ENCODE results near the gene GPR35. TPM values are rescaled to one million over a fixed set of nuclear protein-coding genes. Genes with fewer than 3 reads are reported as not detected.

GPR35 gene
- total RNA-seq, 1 experiment from 2014 or later, result 0.22 TPM

DNA sequence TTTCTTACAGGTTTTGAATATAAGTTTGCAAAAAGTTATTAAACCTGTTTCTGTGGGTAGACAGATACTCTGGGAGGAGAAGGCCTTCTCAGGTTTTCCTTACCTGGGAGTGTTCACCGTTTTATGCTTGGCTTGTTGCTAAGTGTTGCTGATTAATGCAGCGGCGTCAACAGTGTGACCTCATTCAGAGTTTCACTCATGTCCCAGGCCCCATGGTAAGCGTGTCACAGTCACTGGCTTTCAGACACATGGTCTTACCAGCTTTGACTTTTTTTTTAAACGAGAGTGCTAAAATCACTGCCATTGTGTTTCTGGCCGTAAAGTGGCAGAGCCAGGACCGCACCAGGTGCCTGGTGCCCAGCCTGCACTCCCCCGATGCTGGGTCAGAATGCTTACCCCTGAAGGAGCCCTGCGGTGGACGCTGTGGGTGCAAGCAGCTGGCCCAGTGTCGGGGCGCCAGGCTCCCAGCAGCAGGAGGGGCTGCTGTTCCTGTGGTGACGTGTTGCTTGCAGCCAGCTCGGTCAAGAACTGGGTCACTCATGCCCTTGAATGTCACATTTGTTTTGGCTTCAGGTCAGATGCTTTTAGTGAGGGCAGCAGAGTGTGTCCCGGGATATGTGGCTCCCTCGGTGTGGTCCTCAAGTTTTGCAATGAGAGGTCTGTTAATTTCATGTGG lies 35.3 kb upstream of the GPR35 start (continued):
- TF ChIP-seq, protein P1, sequence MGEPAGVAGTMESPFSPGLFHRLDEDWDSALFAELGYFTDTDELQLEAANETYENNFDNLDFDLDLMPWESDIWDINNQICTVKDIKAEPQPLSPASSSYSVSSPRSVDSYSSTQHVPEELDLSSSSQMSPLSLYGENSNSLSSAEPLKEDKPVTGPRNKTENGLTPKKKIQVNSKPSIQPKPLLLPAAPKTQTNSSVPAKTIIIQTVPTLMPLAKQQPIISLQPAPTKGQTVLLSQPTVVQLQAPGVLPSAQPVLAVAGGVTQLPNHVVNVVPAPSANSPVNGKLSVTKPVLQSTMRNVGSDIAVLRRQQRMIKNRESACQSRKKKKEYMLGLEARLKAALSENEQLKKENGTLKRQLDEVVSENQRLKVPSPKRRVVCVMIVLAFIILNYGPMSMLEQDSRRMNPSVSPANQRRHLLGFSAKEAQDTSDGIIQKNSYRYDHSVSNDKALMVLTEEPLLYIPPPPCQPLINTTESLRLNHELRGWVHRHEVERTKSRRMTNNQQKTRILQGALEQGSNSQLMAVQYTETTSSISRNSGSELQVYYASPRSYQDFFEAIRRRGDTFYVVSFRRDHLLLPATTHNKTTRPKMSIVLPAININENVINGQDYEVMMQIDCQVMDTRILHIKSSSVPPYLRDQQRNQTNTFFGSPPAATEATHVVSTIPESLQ (CRISPR knock-in tag; IDR thresholded peaks at IDR 0.05), result no peak
- no peak for TF ChIP-seq ZNF317 (CRISPR knock-in tag; IDR thresholded peaks at IDR 0.05; ENCODE audit: borderline replicate concordance, low read depth)

DNA sequence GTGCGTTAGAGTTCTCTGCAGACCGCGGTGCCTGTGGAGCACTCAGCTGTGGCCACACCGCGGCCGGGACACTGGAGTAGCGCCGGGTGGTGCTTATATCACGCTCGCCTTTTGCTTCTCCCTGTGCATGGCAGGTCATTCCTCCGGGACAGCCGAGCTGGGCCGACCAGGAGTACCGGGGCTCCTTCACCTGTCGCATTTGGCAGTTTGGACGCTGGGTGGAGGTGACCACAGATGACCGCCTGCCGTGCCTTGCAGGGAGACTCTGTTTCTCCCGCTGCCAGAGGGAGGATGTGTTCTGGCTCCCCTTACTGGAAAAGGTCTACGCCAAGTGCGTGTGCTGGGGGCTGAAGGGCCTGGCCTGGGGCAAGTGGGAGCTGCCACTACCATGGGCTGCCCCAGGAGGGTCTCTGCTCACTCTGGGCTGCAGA lies 34.6 kb upstream of the GPR35 start:
- Mint-ChIP-seq H3K36me3 (0 out of 2 replicates have a peak, but pooled peaks cover 2% of the 10 kb centered on the region), H3K27me3 (ENCODE audit: low read depth) (no peaks in the 10 kb centered on the region), H3K9me3 (no peaks in the 10 kb centered on the region), H3K4me3 (no peak overlapping the region), H3K4me1 (peaks cover 16% of the 10 kb centered on the region), H3K27ac (no peak overlapping the region)
- ATAC-seq (no peak), DNase-seq (ENCODE audit: low spot score) (no peak)
- ChIA-PET POLR2A (no interaction called here), CTCF (no interaction called here)
- TF ChIP-seq, protein P2, sequence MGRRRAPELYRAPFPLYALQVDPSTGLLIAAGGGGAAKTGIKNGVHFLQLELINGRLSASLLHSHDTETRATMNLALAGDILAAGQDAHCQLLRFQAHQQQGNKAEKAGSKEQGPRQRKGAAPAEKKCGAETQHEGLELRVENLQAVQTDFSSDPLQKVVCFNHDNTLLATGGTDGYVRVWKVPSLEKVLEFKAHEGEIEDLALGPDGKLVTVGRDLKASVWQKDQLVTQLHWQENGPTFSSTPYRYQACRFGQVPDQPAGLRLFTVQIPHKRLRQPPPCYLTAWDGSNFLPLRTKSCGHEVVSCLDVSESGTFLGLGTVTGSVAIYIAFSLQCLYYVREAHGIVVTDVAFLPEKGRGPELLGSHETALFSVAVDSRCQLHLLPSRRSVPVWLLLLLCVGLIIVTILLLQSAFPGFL (CRISPR knock-in tag; IDR thresholded peaks at IDR 0.05; ENCODE audit: borderline replicate concordance), result no peak
- no peak for TF ChIP-seq SMAD4 (CRISPR knock-in tag; IDR thresholded peaks at IDR 0.05)
- TF ChIP-seq RELA (CRISPR knock-in tag; IDR thresholded peaks at IDR 0.05; ENCODE audit: borderline replicate concordance), result no peak
- TF ChIP-seq SOX15 (CRISPR knock-in tag; IDR thresholded peaks at IDR 0.05), result no peak

DNA sequence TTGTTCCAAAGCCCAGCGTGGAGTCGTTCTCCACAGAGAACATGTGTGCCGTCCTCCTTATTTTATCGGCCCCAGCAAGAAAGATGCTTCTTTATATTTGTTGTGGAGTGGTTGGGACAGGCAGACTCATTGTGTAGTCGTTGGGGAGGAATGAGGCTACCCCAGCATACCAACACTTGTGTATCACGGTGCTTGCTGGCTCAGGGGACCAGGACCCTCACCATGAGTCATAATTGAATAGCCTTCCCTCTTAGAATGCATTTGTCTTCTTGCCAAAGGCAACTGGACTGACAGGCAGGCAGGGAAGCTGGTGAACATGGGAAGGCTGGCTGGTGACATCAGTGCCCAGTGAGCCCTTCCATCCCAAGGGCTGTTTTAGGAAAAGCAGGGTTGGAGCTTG lies 34.1 kb upstream of the GPR35 start:
- H3K4me1 Mint-ChIP-seq, result peaks cover 16% of the 10 kb centered on the region
- ChIA-PET POLR2A (no interaction called here), CTCF (no interaction called here)
- DNase-seq (ENCODE audit: low spot score), result no peak
- 0 out of 2 replicates have a peak, but pooled peaks cover 2% of the 10 kb centered on the region for H3K36me3 Mint-ChIP-seq
- no peak overlapping the region for H3K4me3 Mint-ChIP-seq
- no peaks in the 10 kb centered on the region for H3K9me3 Mint-ChIP-seq
- no peaks in the 10 kb centered on the region for H3K27me3 Mint-ChIP-seq (ENCODE audit: low read depth)
- H3K27ac Mint-ChIP-seq, result no peak overlapping the region
- ATAC-seq, result no peak
- TF ChIP-seq, protein P3, sequence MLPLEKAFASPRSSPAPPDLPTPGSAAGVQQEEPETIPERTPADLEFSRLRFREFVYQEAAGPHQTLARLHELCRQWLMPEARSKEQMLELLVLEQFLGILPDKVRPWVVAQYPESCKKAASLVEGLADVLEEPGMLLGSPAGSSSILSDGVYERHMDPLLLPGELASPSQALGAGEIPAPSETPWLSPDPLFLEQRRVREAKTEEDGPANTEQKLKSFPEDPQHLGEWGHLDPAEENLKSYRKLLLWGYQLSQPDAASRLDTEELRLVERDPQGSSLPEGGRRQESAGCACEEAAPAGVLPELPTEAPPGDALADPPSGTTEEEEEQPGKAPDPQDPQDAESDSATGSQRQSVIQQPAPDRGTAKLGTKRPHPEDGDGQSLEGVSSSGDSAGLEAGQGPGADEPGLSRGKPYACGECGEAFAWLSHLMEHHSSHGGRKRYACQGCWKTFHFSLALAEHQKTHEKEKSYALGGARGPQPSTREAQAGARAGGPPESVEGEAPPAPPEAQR (CRISPR knock-in tag; IDR thresholded peaks at IDR 0.05), result no peak
- TF ChIP-seq NFATC4 (CRISPR knock-in tag; IDR thresholded peaks at IDR 0.05), result no peak
- TF ChIP-seq CREB1 (CRISPR knock-in tag; IDR thresholded peaks at IDR 0.05), result no peak
- TF ChIP-seq TP53 (CRISPR knock-in tag; IDR thresholded peaks at IDR 0.05), result no peak
- TF ChIP-seq TCF7 (CRISPR knock-in tag; IDR thresholded peaks at IDR 0.05; ENCODE audit: low read depth), result no peak
- TF ChIP-seq ZNF219 (CRISPR knock-in tag; IDR thresholded peaks at IDR 0.05; ENCODE audit: borderline replicate concordance), result no peak
- no peak for TF ChIP-seq JAZF1 (CRISPR knock-in tag; IDR thresholded peaks at IDR 0.05)
- TF ChIP-seq, protein P4, sequence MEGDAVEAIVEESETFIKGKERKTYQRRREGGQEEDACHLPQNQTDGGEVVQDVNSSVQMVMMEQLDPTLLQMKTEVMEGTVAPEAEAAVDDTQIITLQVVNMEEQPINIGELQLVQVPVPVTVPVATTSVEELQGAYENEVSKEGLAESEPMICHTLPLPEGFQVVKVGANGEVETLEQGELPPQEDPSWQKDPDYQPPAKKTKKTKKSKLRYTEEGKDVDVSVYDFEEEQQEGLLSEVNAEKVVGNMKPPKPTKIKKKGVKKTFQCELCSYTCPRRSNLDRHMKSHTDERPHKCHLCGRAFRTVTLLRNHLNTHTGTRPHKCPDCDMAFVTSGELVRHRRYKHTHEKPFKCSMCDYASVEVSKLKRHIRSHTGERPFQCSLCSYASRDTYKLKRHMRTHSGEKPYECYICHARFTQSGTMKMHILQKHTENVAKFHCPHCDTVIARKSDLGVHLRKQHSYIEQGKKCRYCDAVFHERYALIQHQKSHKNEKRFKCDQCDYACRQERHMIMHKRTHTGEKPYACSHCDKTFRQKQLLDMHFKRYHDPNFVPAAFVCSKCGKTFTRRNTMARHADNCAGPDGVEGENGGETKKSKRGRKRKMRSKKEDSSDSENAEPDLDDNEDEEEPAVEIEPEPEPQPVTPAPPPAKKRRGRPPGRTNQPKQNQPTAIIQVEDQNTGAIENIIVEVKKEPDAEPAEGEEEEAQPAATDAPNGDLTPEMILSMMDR (IDR thresholded peaks at IDR 0.05), result no peak
- TF ChIP-seq CREM (CRISPR knock-in tag; IDR thresholded peaks at IDR 0.05), result no peak
- TF ChIP-seq ZNF396 (CRISPR knock-in tag; IDR thresholded peaks at IDR 0.05; ENCODE audit: borderline replicate concordance), result no peak
- no peak for TF ChIP-seq MXD4 (CRISPR knock-in tag; IDR thresholded peaks at IDR 0.05; ENCODE audit: borderline replicate concordance)
- TF ChIP-seq HMGA2 (CRISPR knock-in tag; IDR thresholded peaks at IDR 0.05), result no peak
- no peak for TF ChIP-seq GTF2I (CRISPR knock-in tag; conservative IDR thresholded peaks at IDR 0.05)
- TF ChIP-seq, protein P5, sequence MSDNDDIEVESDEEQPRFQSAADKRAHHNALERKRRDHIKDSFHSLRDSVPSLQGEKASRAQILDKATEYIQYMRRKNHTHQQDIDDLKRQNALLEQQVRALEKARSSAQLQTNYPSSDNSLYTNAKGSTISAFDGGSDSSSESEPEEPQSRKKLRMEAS (CRISPR knock-in tag; IDR thresholded peaks at IDR 0.05), result no peak
- TF ChIP-seq, protein P6, sequence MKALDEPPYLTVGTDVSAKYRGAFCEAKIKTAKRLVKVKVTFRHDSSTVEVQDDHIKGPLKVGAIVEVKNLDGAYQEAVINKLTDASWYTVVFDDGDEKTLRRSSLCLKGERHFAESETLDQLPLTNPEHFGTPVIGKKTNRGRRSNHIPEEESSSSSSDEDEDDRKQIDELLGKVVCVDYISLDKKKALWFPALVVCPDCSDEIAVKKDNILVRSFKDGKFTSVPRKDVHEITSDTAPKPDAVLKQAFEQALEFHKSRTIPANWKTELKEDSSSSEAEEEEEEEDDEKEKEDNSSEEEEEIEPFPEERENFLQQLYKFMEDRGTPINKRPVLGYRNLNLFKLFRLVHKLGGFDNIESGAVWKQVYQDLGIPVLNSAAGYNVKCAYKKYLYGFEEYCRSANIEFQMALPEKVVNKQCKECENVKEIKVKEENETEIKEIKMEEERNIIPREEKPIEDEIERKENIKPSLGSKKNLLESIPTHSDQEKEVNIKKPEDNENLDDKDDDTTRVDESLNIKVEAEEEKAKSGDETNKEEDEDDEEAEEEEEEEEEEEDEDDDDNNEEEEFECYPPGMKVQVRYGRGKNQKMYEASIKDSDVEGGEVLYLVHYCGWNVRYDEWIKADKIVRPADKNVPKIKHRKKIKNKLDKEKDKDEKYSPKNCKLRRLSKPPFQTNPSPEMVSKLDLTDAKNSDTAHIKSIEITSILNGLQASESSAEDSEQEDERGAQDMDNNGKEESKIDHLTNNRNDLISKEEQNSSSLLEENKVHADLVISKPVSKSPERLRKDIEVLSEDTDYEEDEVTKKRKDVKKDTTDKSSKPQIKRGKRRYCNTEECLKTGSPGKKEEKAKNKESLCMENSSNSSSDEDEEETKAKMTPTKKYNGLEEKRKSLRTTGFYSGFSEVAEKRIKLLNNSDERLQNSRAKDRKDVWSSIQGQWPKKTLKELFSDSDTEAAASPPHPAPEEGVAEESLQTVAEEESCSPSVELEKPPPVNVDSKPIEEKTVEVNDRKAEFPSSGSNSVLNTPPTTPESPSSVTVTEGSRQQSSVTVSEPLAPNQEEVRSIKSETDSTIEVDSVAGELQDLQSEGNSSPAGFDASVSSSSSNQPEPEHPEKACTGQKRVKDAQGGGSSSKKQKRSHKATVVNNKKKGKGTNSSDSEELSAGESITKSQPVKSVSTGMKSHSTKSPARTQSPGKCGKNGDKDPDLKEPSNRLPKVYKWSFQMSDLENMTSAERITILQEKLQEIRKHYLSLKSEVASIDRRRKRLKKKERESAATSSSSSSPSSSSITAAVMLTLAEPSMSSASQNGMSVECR (CRISPR knock-in tag; IDR thresholded peaks at IDR 0.05; ENCODE audit: borderline replicate concordance), result no peak
- TF ChIP-seq ZNF416 (CRISPR knock-in tag; IDR thresholded peaks at IDR 0.05), result no peak
- TF ChIP-seq, protein P7, sequence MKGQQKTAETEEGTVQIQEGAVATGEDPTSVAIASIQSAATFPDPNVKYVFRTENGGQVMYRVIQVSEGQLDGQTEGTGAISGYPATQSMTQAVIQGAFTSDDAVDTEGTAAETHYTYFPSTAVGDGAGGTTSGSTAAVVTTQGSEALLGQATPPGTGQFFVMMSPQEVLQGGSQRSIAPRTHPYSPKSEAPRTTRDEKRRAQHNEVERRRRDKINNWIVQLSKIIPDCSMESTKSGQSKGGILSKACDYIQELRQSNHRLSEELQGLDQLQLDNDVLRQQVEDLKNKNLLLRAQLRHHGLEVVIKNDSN (CRISPR knock-in tag; IDR thresholded peaks at IDR 0.05), result no peak
